ENCODE results near the gene BAG5. TPM values are rescaled to one million over a fixed set of nuclear protein-coding genes. Genes with fewer than 3 reads are reported as not detected.

Gene BAG5
- total RNA-seq, 4 donors from 2014 or later: 39.4 to 77.5 (median 44.4) TPM

DNA sequence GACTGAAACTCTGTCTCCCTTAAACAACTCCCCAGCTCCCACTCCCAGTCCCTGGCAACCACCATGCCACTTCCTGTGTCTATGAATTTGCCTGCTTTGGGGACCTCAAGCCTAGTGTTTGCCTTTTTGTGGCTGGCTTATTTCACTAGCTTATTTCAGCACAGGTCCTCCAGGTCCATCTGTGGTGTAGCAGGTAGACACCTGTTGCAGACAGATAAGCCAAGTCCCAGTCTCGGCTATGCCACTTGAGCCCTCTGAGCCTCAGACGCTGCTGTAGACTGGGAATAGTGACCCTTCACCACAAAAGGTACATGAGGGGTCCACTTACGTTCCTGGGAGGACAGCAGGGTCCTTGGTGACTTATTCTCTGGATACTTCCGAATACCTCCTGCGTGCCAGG, 42.2 kb upstream of the BAG5 start:
- 91 to 93% methylated on average over 5 of the region's 5 CpGs for WGBS, 2 donors
- no peak overlapping the region for H3K4me3 ChIP-seq (replicated peaks in 1 of 3)
- no peaks in the 10 kb centered on the region for H3K9me3 ChIP-seq
- H3K36me3 ChIP-seq: no peaks in the 10 kb centered on the region
- no peaks in the 10 kb centered on the region for H3K27me3 ChIP-seq
- TF ChIP-seq POLR2A (IDR thresholded peaks at IDR 0.05): no peak
- TF ChIP-seq, protein P1, sequence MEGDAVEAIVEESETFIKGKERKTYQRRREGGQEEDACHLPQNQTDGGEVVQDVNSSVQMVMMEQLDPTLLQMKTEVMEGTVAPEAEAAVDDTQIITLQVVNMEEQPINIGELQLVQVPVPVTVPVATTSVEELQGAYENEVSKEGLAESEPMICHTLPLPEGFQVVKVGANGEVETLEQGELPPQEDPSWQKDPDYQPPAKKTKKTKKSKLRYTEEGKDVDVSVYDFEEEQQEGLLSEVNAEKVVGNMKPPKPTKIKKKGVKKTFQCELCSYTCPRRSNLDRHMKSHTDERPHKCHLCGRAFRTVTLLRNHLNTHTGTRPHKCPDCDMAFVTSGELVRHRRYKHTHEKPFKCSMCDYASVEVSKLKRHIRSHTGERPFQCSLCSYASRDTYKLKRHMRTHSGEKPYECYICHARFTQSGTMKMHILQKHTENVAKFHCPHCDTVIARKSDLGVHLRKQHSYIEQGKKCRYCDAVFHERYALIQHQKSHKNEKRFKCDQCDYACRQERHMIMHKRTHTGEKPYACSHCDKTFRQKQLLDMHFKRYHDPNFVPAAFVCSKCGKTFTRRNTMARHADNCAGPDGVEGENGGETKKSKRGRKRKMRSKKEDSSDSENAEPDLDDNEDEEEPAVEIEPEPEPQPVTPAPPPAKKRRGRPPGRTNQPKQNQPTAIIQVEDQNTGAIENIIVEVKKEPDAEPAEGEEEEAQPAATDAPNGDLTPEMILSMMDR (IDR thresholded peaks at IDR 0.05): no peak
- H3K4me1 ChIP-seq: peaks cover 0 to 13% of the 10 kb centered on the region in 2 donors
- DNase-seq: no peak
- H3K27ac ChIP-seq: no peak overlapping the region
- intact Hi-C loops (cut with DNase I): no loop called here

DNA sequence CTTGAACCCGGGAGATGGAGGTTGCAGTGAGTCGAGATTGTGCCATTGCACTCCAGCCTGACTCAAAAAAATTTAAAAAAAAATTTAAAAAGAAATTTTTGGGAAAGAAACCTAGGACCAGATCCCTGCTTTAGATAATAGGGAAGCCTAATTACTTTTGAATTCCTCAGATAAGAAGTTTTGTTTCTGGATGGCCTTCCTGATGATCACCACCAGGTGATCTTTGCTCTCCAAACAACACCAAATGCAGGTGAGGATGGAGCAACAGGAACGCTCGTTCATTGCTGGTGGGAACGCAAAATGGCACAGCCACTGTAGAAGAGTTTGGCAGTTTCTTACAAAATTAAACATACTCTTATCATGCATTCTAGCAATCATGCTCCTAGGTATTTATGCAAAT, 38.0 kb upstream of the BAG5 start:
- TF ChIP-seq, protein P1 (IDR thresholded peaks at IDR 0.05): no peak
- TF ChIP-seq POLR2A (IDR thresholded peaks at IDR 0.05): no peak

DNA sequence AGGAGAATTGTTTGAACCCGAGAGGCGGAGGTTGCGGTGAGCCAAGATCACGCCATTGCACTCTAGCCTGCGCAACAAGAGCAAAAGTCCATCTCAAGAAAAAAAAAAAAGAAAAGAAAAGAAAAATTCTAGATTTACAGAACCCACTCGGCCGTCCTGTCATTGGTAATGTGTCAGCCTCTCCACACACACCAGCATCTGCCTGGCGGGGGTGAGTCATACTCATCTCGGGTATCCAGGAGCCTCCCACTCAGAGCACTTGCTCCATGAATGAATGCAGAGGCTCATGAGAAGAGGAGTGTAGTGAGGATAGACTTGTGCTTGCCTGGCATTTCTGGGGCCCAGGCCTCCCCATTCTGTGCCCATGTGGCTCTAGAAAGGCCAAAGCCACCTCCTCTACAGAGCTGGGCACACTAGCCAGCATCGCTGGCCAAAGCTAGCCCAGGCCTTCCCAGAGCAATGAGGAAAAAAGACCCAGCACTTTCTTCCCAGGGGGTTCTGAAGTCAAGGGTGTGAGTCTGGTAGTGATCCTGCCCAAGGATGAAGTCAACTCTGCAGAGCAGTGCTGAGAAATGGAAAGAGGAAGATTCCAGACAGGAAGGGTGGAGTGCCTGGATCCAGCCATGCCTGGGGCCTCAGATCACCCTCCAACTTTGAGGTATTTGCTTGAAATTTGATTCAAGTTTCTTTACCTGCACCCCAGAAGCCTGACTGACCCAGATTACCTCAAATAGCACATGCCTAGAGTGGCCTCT, 35.3 kb upstream of the BAG5 start:
- Histone ChIP-seq H3K27me3 (no peaks in the 10 kb centered on the region), H3K27ac (no peak overlapping the region), H3K4me3 (replicated peaks in 1 of 3) (no peak overlapping the region), H3K36me3 (no peaks in the 10 kb centered on the region), H3K4me1 (peaks cover 0 to 4% of the 10 kb centered on the region in 2 donors), H3K9me3 (no peaks in the 10 kb centered on the region)
- intact Hi-C loops (cut with DNase I): no loop called here
- WGBS, 2 donors: 91 to 92% methylated on average over 10 of the region's 10 CpGs
- no peak for DNase-seq
- TF ChIP-seq POLR2A (IDR thresholded peaks at IDR 0.05): no peak

More for the DNA sequence above, 38.0 kb upstream of the BAG5 start:
- 94% methylated on average over 5 of the region's 5 CpGs for WGBS, 2 donors
- H3K4me1 ChIP-seq: no peaks in the 10 kb centered on the region
- H3K4me3 ChIP-seq (replicated peaks in 1 of 3): no peak overlapping the region
- H3K9me3 ChIP-seq: no peaks in the 10 kb centered on the region
- no peaks in the 10 kb centered on the region for H3K36me3 ChIP-seq
- DNase-seq: no peak
- no peaks in the 10 kb centered on the region for H3K27me3 ChIP-seq
- intact Hi-C loops (cut with DNase I): no loop called here
- no peak overlapping the region for H3K27ac ChIP-seq

DNA sequence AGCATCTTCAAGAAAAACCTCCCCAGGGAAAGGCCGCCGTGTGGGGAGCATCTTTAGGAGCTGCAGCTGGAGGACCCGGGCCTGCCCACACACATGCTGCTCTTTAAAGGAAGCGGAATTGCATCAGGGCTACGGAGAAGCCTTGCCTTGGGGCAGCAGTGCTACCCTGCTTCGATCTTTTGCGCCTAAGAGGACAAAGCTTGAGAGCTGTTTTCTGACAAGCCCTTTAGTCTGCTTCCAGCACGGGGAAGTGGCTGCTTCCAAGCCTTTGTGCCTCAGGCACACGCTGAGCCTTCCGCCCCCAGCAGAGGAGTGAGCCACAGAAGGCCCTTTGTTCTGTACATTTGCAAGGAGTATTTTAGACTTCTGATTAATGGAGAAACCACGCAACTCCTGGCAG, 31.8 kb upstream of the BAG5 start:
- Histone ChIP-seq H3K4me1 (peaks cover 0 to 4% of the 10 kb centered on the region in 2 donors), H3K27ac (no peak overlapping the region), H3K9me3 (no peaks in the 10 kb centered on the region), H3K36me3 (no peaks in the 10 kb centered on the region), H3K4me3 (replicated peaks in 1 of 3) (no peak overlapping the region), H3K27me3 (no peaks in the 10 kb centered on the region)
- intact Hi-C loops (cut with DNase I): no loop called here
- DNase-seq: no peak
- no peak for TF ChIP-seq POLR2A (IDR thresholded peaks at IDR 0.05)
- TF ChIP-seq, protein P1 (IDR thresholded peaks at IDR 0.05): no peak
- 77 to 81% methylated on average over 9 to 11 of the region's 11 CpGs for WGBS, 2 donors

DNA sequence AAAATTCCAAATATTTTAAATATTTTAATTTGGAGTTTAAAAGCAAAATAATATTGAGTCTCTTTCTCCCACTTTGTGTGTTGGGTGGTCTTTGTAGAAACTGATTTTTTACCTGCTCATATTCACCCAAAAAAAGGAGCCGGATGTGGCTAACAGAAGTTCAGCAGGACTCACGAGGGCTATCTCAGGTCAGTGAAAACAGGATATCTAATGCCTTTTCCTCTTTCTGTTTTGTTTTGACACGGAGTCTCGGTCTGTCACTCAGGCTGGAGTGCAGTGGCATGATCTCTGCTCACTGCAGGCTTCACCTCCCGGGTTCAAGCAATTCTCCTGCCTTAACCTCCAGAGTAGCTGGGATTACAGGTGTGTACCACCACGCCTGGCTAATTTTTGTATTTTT, 31.1 kb upstream of the BAG5 start:
- H3K4me1 ChIP-seq: peaks cover 0 to 4% of the 10 kb centered on the region in 2 donors
- H3K4me3 ChIP-seq (replicated peaks in 1 of 3): no peak overlapping the region
- no peaks in the 10 kb centered on the region for H3K36me3 ChIP-seq
- H3K27me3 ChIP-seq: no peaks in the 10 kb centered on the region
- intact Hi-C loops (cut with DNase I): no loop called here
- TF ChIP-seq, protein P1 (IDR thresholded peaks at IDR 0.05): no peak
- no peak for TF ChIP-seq POLR2A (IDR thresholded peaks at IDR 0.05)
- 68 to 73% methylated on average over 6 of the region's 6 CpGs for WGBS, 2 donors
- no peak for DNase-seq
- no peaks in the 10 kb centered on the region for H3K9me3 ChIP-seq
- H3K27ac ChIP-seq: no peak overlapping the region

Measured in thyroid gland (tissue), 4 donors.